LNCAP (cell line): Measurements from ENCODE around the gene TTYH3.

ENCODE experiments used
- TF ChIP-seq, protein P1 (sequence below): fragments of 450-650 bp; IDR thresholded peaks from 2 replicates; pipeline ENCODE4 v1.5.1; 2017; ENCODE audit warnings: mild to moderate bottlenecking

TTYH3 gene

DNA sequence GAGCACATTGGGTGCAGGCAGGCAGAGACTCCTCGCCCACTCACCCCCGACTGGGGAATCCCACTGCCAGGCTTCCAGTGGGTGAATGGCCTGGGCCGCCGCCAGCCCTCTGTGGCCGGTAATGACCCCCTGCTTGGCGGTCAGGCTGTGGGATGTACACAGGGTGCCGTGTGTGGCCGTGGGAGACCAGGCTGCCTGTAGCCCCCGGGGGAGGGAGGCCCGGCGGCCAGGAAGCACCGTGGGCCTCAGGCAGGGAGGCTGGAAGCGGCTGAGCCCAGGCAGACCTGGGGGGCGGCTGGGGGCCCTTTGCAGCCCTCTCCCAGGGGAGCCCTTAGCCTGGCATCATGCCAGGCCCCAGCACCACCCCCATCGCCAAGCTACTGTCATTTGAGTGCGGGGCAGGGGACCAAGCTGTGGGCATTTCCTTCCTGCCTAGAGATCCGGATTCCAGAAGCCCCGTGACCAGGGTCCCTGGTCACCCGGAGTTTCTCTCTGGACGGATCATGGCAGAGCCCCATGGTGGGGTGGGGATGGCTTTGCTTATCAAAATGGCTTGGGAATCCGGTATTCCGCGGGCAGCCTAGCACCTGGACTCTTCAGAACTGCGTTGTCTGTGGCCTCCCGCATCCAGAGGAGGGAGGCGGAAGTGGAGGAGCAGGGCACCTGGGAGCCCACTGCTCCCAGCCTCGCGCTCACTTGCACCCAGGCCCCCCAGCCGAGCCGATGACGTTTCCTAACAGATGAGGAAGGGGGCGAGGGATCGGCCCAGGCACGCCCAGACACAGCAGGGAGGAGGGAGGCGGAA, 1.1 kb downstream of the TTYH3 start:
- TF ChIP-seq, protein P1, sequence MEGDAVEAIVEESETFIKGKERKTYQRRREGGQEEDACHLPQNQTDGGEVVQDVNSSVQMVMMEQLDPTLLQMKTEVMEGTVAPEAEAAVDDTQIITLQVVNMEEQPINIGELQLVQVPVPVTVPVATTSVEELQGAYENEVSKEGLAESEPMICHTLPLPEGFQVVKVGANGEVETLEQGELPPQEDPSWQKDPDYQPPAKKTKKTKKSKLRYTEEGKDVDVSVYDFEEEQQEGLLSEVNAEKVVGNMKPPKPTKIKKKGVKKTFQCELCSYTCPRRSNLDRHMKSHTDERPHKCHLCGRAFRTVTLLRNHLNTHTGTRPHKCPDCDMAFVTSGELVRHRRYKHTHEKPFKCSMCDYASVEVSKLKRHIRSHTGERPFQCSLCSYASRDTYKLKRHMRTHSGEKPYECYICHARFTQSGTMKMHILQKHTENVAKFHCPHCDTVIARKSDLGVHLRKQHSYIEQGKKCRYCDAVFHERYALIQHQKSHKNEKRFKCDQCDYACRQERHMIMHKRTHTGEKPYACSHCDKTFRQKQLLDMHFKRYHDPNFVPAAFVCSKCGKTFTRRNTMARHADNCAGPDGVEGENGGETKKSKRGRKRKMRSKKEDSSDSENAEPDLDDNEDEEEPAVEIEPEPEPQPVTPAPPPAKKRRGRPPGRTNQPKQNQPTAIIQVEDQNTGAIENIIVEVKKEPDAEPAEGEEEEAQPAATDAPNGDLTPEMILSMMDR, result no peak

DNA sequence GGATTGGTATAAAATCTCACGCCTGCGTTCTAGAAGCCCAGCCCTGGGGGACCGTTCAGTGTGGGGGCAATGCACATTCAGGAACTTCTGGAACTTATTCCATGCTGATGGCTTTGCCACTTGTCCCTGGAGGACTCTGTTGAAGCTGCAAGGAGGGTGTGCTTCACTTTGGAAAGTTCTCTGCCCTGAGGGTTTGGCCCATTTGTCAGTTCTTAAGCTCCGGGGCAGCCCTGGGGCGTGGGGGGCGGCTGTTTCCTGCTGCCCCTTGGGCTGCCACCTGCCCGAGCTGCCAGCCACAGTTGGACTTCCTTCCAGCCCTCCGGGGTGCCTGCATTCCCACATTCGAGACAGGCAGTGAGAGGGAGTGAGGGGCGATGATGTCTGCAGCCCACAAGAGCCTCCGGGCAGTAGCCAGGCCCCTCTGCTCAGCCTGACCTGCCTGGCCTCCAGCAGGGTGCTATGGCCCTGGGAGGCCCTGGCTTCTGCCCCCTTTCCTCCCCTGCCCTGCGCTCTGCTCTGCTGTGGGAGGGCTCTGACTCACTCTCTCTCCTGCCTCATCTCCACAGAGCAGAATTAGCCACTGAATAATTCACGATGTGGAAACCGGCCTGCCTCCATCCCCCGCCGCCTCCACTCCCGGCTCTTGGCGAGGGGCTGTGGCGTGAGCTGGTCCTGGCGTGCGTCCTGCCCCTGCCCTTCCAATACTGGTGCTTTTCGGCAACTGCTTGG, 1.9 kb downstream of the TTYH3 start:
- TF ChIP-seq, protein P1, result no peak

DNA sequence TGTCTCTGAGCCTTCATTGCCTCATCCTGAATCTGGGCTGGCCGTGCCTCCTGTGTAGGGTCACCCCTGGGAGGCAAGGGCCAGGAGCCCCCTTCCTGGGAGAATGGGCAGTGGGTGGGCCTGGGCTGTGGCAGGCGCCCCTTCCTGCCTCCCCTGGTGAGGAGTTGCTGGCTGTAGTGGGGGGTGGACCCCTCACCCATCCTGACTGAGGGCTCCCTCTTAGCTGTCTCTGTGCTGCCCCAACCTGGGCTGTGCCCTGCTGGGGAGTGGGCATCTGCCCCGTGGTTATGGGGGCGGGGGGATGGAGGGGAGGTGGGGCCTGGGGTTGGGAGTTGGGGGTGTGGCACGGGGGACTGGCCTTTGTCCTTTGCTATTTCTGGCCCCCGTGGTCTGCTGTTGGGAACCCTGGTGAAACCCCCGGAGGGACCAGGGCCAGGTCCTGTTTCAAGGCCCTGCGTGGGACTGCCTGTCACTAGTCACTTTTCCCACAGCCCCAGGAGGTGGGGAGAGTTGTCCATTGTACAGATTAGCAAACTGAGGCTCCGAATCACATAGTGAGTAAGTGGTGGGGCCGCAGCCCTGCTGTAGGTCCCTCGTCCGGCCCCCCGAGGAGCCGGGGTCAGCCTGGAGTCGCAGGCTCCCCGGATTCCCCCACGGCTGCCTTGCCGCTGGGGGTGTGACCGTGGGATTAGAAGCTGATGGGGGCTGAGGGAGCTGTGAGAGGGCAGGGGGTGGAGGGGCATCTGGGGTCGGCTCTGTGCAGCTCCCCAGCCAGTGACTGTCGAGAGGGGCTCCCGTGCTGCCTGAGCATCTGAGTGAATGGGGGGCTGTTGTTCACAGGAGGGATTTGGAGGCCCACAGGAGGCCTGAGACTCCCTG, 2.7 kb downstream of the TTYH3 start:
- TF ChIP-seq, protein P1, result no peak

DNA sequence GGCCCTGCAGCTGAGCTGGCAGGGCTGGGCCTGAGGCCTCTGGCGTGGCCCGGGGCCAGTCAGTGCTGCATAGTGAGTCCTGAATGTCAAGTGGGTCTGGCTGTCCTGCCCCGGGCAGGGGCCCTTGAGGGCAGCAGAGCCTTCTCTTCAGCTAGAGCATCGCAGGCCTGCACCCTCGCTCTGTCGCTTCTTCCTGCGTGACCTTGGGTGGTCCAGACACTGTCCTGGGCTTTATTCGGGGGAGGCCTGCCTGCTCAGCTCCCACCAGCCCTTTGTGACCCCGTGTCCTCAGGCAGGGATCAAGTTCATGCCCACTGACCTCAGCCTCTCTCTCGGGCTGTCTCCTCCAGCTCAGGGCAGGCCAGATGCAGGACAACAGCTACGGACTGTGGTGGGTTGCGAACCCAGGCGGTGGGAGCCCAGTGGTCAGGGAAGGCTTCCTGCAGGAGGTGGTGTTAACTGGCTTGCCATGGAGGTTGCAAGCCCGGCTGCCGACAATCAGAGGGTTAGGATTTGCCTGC, 3.4 kb downstream of the TTYH3 start:
- TF ChIP-seq, protein P1, result no peak

DNA sequence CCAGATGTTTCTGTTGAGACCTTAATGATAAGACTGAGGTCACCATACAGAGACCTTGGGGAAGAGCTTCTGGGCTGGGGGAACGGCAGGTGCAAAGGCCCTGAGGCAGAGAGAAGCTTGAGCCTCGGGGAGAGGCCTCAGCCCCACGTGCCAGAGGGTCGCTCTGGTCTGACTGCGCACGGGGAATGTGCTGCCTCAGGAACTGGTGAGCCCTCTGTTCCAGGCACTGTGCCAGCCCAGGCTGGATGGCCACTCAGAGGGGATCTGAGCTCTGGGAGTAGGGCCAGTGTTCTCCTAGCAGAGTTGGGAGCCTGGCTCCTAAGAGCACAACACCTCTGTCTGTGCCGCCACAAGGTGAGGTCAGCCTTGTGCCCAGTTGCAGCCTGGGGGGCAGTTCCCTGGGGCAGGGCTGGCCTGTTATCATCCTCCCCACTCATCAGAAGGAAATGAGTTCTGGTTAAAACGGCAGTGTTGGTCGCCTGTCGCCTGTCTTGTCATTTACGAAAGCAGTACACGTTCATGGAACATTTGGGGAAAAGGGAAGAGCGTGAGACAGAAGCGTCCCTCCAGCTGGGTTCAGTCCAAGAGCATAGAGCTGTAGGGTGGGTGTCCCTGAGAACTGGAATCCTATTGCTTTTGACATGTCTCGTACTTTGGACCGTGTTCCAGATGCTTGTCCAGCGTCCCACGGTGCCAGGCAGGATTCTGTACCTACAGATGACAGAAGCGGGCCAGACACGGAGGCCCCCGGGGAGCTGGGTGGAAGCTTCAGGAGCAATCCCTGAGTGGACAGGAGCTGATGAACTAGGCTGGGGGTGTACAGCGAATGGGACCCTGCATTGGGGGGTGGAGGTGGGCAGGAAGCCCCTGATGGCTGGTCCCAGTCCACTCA, 4.3 kb downstream of the TTYH3 start:
- TF ChIP-seq, protein P1, result no peak

DNA sequence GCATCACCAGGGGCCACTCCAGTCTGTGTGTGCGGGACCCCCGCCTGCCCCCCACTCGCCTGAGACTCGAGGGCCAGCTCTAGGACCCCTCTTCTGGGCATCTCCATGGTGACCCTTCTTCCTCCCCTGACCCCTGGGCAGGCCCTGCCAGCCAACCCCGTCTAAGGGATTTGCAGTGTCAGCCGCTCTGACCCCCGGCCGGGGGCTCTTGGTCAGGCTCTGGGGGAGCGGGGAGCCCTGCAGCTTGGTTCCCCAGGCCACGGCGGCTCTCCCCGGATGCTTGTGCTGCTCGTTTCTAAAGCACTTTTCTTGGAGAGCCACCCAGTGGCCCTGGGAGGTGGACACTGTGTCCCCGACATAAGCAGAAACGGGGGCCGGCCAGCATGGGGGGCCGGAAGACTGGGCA, 5.3 kb downstream of the TTYH3 start:
- TF ChIP-seq, protein P1, result no peak
